HepG2 (cell line): Measurements from ENCODE around the gene MTX2. TPM values are rescaled to one million over a fixed set of nuclear protein-coding genes. Genes with fewer than 3 reads are reported as not detected.

Experiments
- MLXIP ChIP-seq: sonication (generic); formaldehyde crosslinking; IDR thresholded peaks from 2 replicates; pipeline ENCODE4 v1.9.0; 2021; ENCODE audit warnings: missing genetic modification reagents, borderline replicate concordance
- RERE ChIP-seq: IDR thresholded peaks from 2 replicates; pipeline ENCODE4 v1.6.1; 2016; ENCODE audit warnings: low read depth, missing genetic modification reagents, missing compliant biosample characterization
- THRA ChIP-seq: sonication (generic); formaldehyde crosslinking; IDR thresholded peaks from 2 replicates; pipeline ENCODE4 v1.4.0; 2020; ENCODE audit warnings: missing genetic modification reagents, borderline replicate concordance
- polyA plus RNA-seq, 8 experiments: library from polyadenylated mRNA; depleted of rRNA in 3 of 8; stranded (reverse) in 7 of 8; unstranded in 1 of 8; fragments of >200 nt; fragmentation: Illumina TruSeq in 4 of 8; extraction: Trizol in 4 of 8; gene quantifications; 2 replicates each; pipeline versions ENCODE4 v1.2.1 to v1.2.3, GENCODE V29; 2011 to 2016; ENCODE audit warnings: low read depth in 4 of 8, missing spikeins in 1 of 8, mixed read lengths in 1 of 8; ENCODE audit not compliant: insufficient read depth in 1 of 8
- total RNA-seq, 5 experiments: library from RNA; depleted of rRNA; stranded (reverse); fragments of >200 nt; fragmentation: Illumina TruSeq; extraction: Trizol; gene quantifications; 2 replicates each; pipeline ENCODE4 v1.2.3, GENCODE V29; 2016; ENCODE audit warnings: low read depth in 1 of 5

The MTX2 gene
- total and polyA plus RNA-seq, 2 of the 13 experiments (the other 11 are each of a cell fraction or from before 2014, with no cell fraction given): 58.1 to 75.7 TPM

- TF ChIP-seq MLXIP (no peak), THRA (no peak), RERE (CRISPR knock-in tag) (no peak)
These were observed 62.4 kb downstream of the MTX2 start (continued) for GRCh38 chr2:176331646-176332045.
